Upper lobe of right lung (tissue), 1 donor: Measurements from ENCODE around the gene CCNB1IP1. TPM values are rescaled to one million over a fixed set of nuclear protein-coding genes. Genes with fewer than 3 reads are reported as not detected.
A peak's percentile ranks its signal among the peaks of the same experiment; 100 is the strongest.
"Not testable (repeated sequence)": the region's sequence is repeated elsewhere in the genome, so short reads cannot be mapped to it uniquely, and the experiment has no call there.

ENCODE experiments used
- ATAC-seq: fragments of 200-7000 bp; cut with Tn5 transposase; one replicate; pipeline ENCODE4 v1.9.1; 2020; ENCODE audit warnings: mild to moderate bottlenecking, moderate library complexity
- DNase-seq: peaks from one replicate; pipeline ENCODE4 v3.0.0-alpha.2; 2020
- H3K27ac ChIP-seq: fragments of 200-600 bp; one replicate; pipeline ENCODE4 v1.8.0; 2022
- H3K27me3 ChIP-seq: fragments of 200-600 bp; one replicate; pipeline ENCODE4 v1.8.0; 2022; ENCODE audit warnings: mild to moderate bottlenecking
- H3K36me3 ChIP-seq: fragments of 200-600 bp; one replicate; pipeline ENCODE4 v1.8.0; 2022
- H3K4me1 ChIP-seq: fragments of 200-600 bp; one replicate; pipeline ENCODE4 v1.8.0; 2022
- H3K4me3 ChIP-seq: fragments of 200-600 bp; one replicate; pipeline ENCODE4 v1.8.0; 2022; ENCODE audit warnings: mild to moderate bottlenecking
- H3K9me3 ChIP-seq: fragments of 200-600 bp; one replicate; pipeline ENCODE4 v1.8.0; 2022
- CTCF ChIP-seq: fragments of 200-600 bp; IDR thresholded peaks from one replicate; pipeline ENCODE4 v1.8.0; 2022; ENCODE audit warnings: antibody characterized with exemption
- intact Hi-C: fragments of 100-400 bp; cut with DNase I; formaldehyde crosslinking; loops from one replicate; pipeline ENCODE4 v1.11.0; 2022
- total RNA-seq: library from RNA; stranded (reverse); fragmentation: NEBNext Ultra II Directional; extraction: Animal tissue kit (Norgen Biotek cat#: 25700); gene quantifications from one replicate; pipeline ENCODE4 v1.2.1, GENCODE V29; 2021
- donor health status: DM: no; HTN: yes; CAD: no; lungs with severe emphysema.

The CCNB1IP1 gene
- total RNA-seq, 1 donor from 2014 or later = 37.9 TPM

DNA sequence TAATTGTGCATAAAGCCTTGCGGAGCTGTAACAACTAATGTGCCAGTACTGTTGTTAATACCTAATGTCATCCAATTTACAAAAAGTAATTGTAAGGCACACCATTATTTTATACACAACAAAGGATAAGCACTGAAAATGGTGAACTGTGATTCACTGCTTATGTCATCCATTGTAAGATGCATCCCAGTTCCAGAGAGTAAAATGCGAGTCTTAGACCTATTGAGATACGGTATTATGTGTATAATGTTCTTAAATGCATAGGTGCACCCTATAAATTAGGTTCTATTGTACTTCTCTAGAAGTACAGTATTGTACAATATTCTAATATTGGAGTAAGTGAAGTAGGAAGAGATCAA is 10.8 kb upstream of the CCNB1IP1 start:
- H3K36me3 ChIP-seq = peaks cover 34% of the 10 kb centered on the region
- no peaks in the 10 kb centered on the region for H3K9me3 ChIP-seq
- DNase-seq (no peak), ATAC-seq (no peak)
- H3K27ac ChIP-seq = peak overlapping the region; percentile 90
- H3K4me1 ChIP-seq = peaks cover 3% of the 10 kb centered on the region
- no peak for TF ChIP-seq CTCF
- H3K27me3 ChIP-seq = no peaks in the 10 kb centered on the region
- peak overlapping the region; percentile 66 for H3K4me3 ChIP-seq
- intact Hi-C loops = no loop called here

DNA sequence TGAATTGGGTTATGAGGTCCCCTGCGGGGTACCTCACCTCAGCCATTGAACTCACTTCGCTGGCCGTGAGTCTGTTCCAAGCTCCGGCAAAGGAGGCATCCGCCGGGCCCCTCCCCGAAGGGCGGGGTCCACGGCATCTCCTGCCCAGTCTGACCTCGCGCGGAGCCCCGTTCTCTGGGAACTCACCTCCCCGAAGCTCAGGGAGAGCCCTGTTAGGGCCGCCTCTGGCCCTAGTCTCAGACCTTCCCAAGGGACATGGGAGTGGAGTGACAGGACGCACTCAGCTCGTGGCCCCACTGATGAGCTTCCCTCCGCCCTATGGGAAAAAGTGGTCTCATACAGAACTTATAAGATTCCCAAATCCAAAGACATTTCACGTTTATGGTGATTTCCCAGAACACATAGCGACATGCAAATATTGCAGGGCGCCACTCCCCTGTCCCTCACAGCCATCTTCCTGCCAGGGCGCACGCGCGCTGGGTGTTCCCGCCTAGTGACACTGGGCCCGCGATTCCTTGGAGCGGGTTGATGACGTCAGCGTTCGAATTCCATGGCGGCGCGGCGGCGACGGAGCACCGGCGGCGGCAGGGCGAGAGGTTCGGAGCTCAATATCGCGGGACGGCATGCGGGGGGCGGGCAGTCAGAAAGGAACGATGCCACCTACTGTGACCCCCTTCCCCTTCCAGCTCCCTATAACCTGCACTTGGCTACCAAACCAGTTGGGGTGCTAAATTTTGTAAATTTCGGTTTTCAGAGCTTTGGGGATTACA is 10.2 kb upstream of the CCNB1IP1 start, which contains the start of gene PARP2:
Gene PARP2 (plus strand): TSS at position 544 of the 770 bp plus-strand sequence. CDS start 7 bp downstream, at position 551.
- H3K27me3 ChIP-seq = no peaks in the 10 kb centered on the region
- ATAC-seq (peak; percentile 97), DNase-seq (peak; percentile 97)
- peaks cover 29% of the 10 kb centered on the region for H3K36me3 ChIP-seq
- no peak for TF ChIP-seq CTCF
- no peaks in the 10 kb centered on the region for H3K9me3 ChIP-seq
- peak within 1 kb of the TSS; percentile 66 for H3K4me3 ChIP-seq
- intact Hi-C loops = no loop called here
- peaks cover 3% of the 10 kb centered on the region for H3K4me1 ChIP-seq
- H3K27ac ChIP-seq = peak within 1 kb of the TSS; percentile 90

DNA sequence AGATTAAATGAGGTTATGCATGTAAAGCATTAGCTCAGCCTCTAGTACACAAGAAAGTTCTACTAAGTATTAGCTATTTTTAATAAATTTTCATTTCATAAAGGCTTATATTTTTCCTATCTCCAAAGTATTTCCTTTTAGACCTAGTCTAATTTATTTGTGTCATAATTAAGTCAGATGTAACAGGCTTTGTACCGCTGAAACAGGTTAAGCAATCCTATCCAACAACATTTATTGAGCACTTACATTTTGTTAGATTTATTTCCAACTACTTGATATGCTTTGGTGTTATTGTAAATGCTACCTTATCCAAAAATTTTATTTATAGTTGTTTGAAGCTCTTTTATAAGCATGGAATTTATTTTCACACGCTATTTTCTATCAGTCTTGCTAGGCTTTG is 8.6 kb upstream of the CCNB1IP1 start:
- ATAC-seq (no peak), DNase-seq (no peak)
- intact Hi-C loops = no loop called here
- no peak for TF ChIP-seq CTCF
- Histone ChIP-seq H3K27ac (peak overlapping the region; percentile 90), H3K36me3 (peaks cover 17% of the 10 kb centered on the region), H3K27me3 (no peaks in the 10 kb centered on the region), H3K9me3 (no peaks in the 10 kb centered on the region), H3K4me3 (peak overlapping the region; percentile 66), H3K4me1 (peaks cover 3% of the 10 kb centered on the region)

- H3K27ac ChIP-seq, DNase-seq, H3K4me3 ChIP-seq, ATAC-seq, intact Hi-C loops, H3K4me1 ChIP-seq, H3K27me3 ChIP-seq, H3K9me3 ChIP-seq: not testable (repeated sequence)
- H3K36me3 ChIP-seq = peaks cover 12% of the 10 kb centered on the region
Observed at GRCh38 chr14:20341032-20341431, 8.0 kb upstream of the CCNB1IP1 start.

- intact Hi-C loops = no loop called here
- no peaks in the 10 kb centered on the region for H3K27me3 ChIP-seq
- peaks cover 18% of the 10 kb centered on the region for H3K4me1 ChIP-seq
- no peak overlapping the region for H3K4me3 ChIP-seq
- H3K36me3 ChIP-seq = peaks cover 4% of the 10 kb centered on the region
- no peak for TF ChIP-seq CTCF
- H3K27ac ChIP-seq = peak overlapping the region; percentile 83
- DNase-seq (no peak), ATAC-seq (no peak)
- H3K9me3 ChIP-seq = no peaks in the 10 kb centered on the region
Observed at GRCh38 chr14:20334017-20334416, 938 bp upstream of the CCNB1IP1 start.

GRCh38 chr14:20333494-20333841 is 389 bp upstream of the CCNB1IP1 start:
- ATAC-seq = no peak
- peak overlapping the region; percentile 83 for H3K27ac ChIP-seq
- no peak for TF ChIP-seq CTCF

More at GRCh38 chr14:20333494-20333841, 389 bp upstream of the CCNB1IP1 start:
- Histone ChIP-seq H3K4me1 (peaks cover 18% of the 10 kb centered on the region), H3K9me3 (no peaks in the 10 kb centered on the region), H3K27me3 (no peaks in the 10 kb centered on the region), H3K36me3 (peaks cover 9% of the 10 kb centered on the region), H3K4me3 (peak overlapping the region; percentile 74)
- intact Hi-C loops = no loop called here
- no peak for DNase-seq
